Measurements from ENCODE around the gene NETO1. TPM values are rescaled to one million over a fixed set of nuclear protein-coding genes. Genes with fewer than 3 reads are reported as not detected.

NETO1 gene, protein sequence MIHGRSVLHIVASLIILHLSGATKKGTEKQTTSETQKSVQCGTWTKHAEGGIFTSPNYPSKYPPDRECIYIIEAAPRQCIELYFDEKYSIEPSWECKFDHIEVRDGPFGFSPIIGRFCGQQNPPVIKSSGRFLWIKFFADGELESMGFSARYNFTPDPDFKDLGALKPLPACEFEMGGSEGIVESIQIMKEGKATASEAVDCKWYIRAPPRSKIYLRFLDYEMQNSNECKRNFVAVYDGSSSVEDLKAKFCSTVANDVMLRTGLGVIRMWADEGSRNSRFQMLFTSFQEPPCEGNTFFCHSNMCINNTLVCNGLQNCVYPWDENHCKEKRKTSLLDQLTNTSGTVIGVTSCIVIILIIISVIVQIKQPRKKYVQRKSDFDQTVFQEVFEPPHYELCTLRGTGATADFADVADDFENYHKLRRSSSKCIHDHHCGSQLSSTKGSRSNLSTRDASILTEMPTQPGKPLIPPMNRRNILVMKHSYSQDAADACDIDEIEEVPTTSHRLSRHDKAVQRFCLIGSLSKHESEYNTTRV
- not detected in 2 replicates for total RNA-seq

DNA sequence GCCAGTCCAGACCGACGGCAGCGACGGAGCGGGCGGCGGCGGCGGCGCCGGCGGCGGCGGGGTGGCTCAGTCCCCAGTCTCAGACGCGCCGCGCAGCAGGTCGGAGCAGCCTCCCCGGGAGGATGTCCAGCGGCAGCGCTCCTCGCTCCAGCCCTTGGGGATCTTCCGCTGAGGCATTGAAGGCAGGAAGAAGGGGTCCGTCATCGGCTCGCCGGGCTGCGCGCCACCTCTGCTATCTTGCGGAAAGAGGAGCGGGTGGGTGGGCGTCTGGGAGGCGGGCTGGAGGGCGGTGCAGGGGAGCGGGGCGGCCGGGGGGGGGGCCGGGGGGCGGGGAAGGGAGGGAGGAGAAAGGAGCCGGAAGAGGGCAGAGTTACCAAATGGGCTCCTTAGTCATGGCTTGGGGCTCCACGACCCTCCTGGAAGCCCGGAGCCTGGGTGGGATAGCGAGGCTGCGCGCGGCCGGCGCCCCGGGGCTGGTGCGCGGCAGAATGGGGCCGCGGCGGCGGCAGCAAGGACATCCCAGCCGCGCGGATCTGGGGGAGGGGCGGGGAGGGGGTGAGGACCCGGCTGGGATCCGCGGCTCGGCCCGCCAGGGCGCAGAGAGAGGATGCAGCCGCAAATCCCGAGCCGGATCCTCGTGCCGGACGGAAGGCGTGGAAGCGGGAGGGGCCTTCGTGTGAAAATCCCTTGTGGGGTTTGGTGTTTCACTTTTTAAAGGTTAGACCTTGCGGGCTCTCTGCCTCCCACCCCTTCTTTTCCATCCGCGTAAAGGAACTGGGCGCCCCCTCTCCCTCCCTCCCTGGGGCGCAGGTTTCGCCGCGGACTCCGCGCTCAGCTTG lies at the start of gene NETO1:
Gene NETO1 (minus strand): TSS at position 242 of the 839 bp plus-strand sequence. CDS start 696 bp downstream, outside the sequence.

All from smooth muscle cell of bladder (primary cell).